ENCODE results near the gene RRP9.
"Not testable (repeated sequence)": the region's sequence is repeated elsewhere in the genome, so short reads cannot be mapped to it uniquely, and the experiment has no call there.

Gene RRP9

GRCh38 chr3:51938780-51939425, 2.8 kb downstream of the RRP9 start:
- DNase-seq (ENCODE audit: low read depth), result no peak

GRCh38 chr3:51937611-51938450, 3.9 kb downstream of the RRP9 start:
- no peak for DNase-seq (ENCODE audit: low read depth)

- DNase-seq (ENCODE audit: low read depth), result no peak
These were observed 4.7 kb downstream of the RRP9 start for GRCh38 chr3:51937014-51937413.

- no peak for DNase-seq (ENCODE audit: low read depth)
These were observed 5.6 kb downstream of the RRP9 start for GRCh38 chr3:51935886-51936755.

- DNase-seq (ENCODE audit: low read depth), result no peak
These were observed 6.5 kb downstream of the RRP9 start for GRCh38 chr3:51934991-51935885.

- DNase-seq (ENCODE audit: low read depth), result no peak
These were observed 7.4 kb downstream of the RRP9 start for GRCh38 chr3:51934139-51934850.

- DNase-seq (ENCODE audit: low read depth), result no peak
These were observed 8.1 kb downstream of the RRP9 start for GRCh38 chr3:51933471-51934138.

GRCh38 chr3:51932471-51933370, 9.0 kb downstream of the RRP9 start:
- DNase-seq (ENCODE audit: low read depth), result no peak

- DNase-seq (ENCODE audit: low read depth), result no peak
These were observed 9.9 kb downstream of the RRP9 start for GRCh38 chr3:51931756-51932155.

GRCh38 chr3:51930439-51930838, 11.3 kb downstream of the RRP9 start:
- DNase-seq (ENCODE audit: low read depth), result no peak

GRCh38 chr3:51929420-51930003, 12.2 kb downstream of the RRP9 start:
- DNase-seq (ENCODE audit: low read depth), result no peak

GRCh38 chr3:51928981-51929380, 12.7 kb downstream of the RRP9 start:
- DNase-seq (ENCODE audit: low read depth), result not testable (repeated sequence)

GRCh38 chr3:51928438-51928837, 13.3 kb downstream of the RRP9 start:
- no peak for DNase-seq (ENCODE audit: low read depth)

- DNase-seq (ENCODE audit: low read depth), result no peak
These were observed 14.4 kb downstream of the RRP9 start for GRCh38 chr3:51927061-51927977.

GRCh38 chr3:51921081-51921578, 20.6 kb downstream of the RRP9 start:
- no peak for DNase-seq (ENCODE audit: low read depth)

GRCh38 chr3:51916418-51916817, 25.3 kb downstream of the RRP9 start:
- no peak for DNase-seq (ENCODE audit: low read depth)

GRCh38 chr3:51908026-51908425, 33.7 kb downstream of the RRP9 start:
- no peak for DNase-seq (ENCODE audit: low read depth)

All from stimulated activated CD8-positive, alpha-beta memory T cell treated with anti-CD3 and anti-CD28 coated beads, Interleukin-15, amount 100 ng/mL, for 1 hour (primary cell).